Testis (tissue), 3 donors: Measurements from ENCODE around the gene RNF126. TPM values are rescaled to one million over a fixed set of nuclear protein-coding genes. Genes with fewer than 3 reads are reported as not detected.

Experiments
- DNase-seq: peaks from one replicate; pipeline ENCODE4 v3.0.0-alpha.2; 2019
- H3K27ac ChIP-seq, 2 donors: fragments of 200-600 bp; sonication (generic); one replicate each; pipeline ENCODE4 v1.5.1; 2019
- H3K27me3 ChIP-seq: fragments of 200-600 bp; sonication (generic); one replicate; pipeline ENCODE4 v1.5.1; 2019
- H3K36me3 ChIP-seq: fragments of 200-600 bp; sonication (generic); one replicate; pipeline ENCODE4 v1.5.1; 2017; ENCODE audit warnings: low read depth; ENCODE audit errors: missing control alignments
- H3K4me1 ChIP-seq: fragments of 200-600 bp; sonication (generic); one replicate; pipeline ENCODE4 v1.5.1; 2019
- H3K4me3 ChIP-seq, 2 donors: fragments of 200-600 bp; sonication (generic); one replicate each; pipeline ENCODE4 v1.5.1; 2017 to 2019
- H3K9me3 ChIP-seq: fragments of 200-600 bp; sonication (generic); one replicate; pipeline ENCODE4 v1.5.1; 2017
- POLR2A ChIP-seq: fragments of 450-650 bp; IDR thresholded peaks from one replicate; pipeline ENCODE4 v1.6.1; 2017; ENCODE audit warnings: antibody characterized with exemption, mild to moderate bottlenecking, moderate library complexity
- WGBS, 2 donors: methylation state at CpG; one replicate each; pipeline ENCODE4 v1.1.5; 2018; 5-methylcytosine and 5-hydroxymethylcytosine counted together
- intact Hi-C: fragments of 100-400 bp; cut with DNase I; formaldehyde crosslinking; loops from one replicate; pipeline ENCODE4 v1.15.1; 2023; ENCODE audit warnings: low total_unique reads
- polyA plus RNA-seq: library from polyadenylated mRNA; stranded (reverse); fragments of 350-450 nt; fragmentation: Illumina TruSeq; extraction: RNeasy Lipid Tissue Mini Kit (QIAGEN cat#74804); gene quantifications from one replicate; pipeline ENCODE4 v1.2.3, GENCODE V29; 2014; ENCODE audit warnings: low read depth, low replicate concordance; ENCODE audit not compliant: insufficient read depth
- total RNA-seq, 2 donors: library from RNA; depleted of rRNA; stranded (reverse); fragments of >200 nt; gene quantifications; one replicate each; pipeline ENCODE4 v1.2.3, GENCODE V29; 2016
- TF ChIP-seq, protein P1 (sequence below), 3 experiments: fragments of 450-650 bp in 2 of 3; fragments of 200-600 bp in 1 of 3; sonication (generic) in 1 of 3; IDR thresholded peaks; one replicate each; pipeline ENCODE4 v1.5.1; 2016 to 2019; ENCODE audit warnings: antibody characterized with exemption in 3 of 3, mild to moderate bottlenecking in 2 of 3, moderate library complexity in 1 of 3

Gene RNF126
- total and polyA plus RNA-seq, 3 donors from 2014 or later = 107 to 158 (median 148) TPM

DNA sequence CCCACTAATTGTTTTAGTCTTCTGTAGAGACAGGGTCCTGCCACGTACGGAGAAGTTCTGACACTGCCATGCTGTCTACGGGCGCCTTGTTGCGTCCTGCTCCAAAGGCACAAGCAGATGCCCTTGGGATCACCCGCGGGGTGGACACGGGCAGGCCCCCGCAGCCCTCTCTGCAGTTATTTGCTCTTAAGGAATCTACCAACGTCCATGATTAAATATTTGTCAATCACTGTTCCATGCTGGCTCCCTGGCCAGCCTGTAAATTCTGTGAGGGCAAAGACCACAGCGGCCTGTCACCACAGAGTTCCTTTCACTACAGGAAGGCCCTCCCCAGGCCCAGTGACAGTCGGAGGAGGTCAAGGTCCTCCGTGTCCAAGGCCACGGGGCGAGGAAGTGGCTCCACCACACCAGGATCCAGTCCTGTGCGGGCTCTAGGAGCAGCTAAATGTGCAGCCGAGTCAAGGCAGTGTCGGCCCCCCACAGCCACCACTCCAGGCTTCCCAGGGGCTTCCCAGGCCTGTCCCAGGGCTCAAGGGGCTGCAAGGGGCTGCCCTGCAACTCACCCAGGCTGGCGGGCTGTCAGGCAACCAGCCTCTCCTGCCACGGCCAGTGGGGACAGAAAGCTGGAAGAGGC lies 2.1 kb downstream of the RNF126 start:
- DNase-seq = no peak
- intact Hi-C loops = no loop called here
- Histone ChIP-seq H3K36me3 (no peaks in the 10 kb centered on the region), H3K4me3 (peak overlapping the region in 1 of 2 donors; percentile 98), H3K27ac (peak overlapping the region; percentile 68 to 82), H3K4me1 (peaks cover 57% of the 10 kb centered on the region), H3K27me3 (no peaks in the 10 kb centered on the region), H3K9me3 (no peaks in the 10 kb centered on the region)
- TF ChIP-seq POLR2A = no peak
- TF ChIP-seq, protein P1, sequence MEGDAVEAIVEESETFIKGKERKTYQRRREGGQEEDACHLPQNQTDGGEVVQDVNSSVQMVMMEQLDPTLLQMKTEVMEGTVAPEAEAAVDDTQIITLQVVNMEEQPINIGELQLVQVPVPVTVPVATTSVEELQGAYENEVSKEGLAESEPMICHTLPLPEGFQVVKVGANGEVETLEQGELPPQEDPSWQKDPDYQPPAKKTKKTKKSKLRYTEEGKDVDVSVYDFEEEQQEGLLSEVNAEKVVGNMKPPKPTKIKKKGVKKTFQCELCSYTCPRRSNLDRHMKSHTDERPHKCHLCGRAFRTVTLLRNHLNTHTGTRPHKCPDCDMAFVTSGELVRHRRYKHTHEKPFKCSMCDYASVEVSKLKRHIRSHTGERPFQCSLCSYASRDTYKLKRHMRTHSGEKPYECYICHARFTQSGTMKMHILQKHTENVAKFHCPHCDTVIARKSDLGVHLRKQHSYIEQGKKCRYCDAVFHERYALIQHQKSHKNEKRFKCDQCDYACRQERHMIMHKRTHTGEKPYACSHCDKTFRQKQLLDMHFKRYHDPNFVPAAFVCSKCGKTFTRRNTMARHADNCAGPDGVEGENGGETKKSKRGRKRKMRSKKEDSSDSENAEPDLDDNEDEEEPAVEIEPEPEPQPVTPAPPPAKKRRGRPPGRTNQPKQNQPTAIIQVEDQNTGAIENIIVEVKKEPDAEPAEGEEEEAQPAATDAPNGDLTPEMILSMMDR (IDR thresholded peaks at IDR 0.05) = no peak
- WGBS, 2 donors = 38 to 80% methylated on average over 3 to 20 of the region's 20 CpGs

DNA sequence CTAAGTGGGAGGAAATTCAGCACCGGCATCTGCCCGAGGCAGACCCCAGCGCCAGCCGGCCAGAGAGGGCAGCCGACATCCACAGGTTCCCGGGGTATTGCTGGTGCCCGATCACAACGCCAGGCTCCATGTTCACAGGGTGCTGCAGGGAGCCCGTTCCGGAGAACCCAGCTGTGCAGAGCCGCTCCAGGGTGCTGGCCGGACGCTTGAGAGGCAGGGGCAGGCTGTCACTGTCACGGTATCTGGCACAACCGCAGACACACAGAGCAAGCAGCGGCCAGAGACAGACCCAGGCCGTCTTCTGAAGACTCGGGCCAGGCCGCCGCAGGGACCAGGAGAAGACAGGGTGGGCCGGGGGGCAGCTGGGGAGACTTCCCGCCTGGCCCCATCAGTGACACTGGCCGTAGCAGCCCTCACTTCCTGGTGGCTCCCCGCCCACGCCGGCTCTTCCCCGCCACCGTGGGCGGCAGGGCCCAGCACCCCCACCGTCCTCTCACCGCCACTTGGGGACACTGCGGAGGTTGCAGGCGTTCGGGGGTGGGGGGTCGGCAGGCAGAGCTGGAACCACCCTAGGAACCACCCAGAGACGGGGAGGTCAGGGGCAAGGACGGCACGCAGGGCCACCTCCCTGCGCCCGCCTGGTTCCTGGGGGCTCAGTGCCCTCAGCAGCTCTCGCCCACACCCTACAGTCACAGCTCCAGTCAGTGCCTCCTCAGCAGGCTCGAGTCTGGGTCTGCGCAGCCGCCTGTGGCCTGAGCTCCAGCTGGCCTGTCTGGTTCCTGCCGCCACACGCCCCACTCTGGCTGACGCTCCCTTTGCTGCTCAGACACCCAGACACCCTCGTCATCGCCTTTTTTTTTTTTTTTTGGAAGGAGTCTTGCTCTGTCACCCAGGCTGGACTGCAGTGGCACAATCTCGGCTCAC lies 3.8 kb downstream of the RNF126 start:
- 62 to 72% methylated on average over 9 to 50 of the region's 50 CpGs for WGBS, 2 donors
- Histone ChIP-seq H3K27me3 (no peaks in the 10 kb centered on the region), H3K4me1 (peaks cover 52% of the 10 kb centered on the region), H3K4me3 (no peak overlapping the region), H3K36me3 (no peaks in the 10 kb centered on the region), H3K9me3 (no peaks in the 10 kb centered on the region), H3K27ac (peak overlapping the region in 1 of 2 donors; percentile 48)
- TF ChIP-seq, protein P1 (IDR thresholded peaks at IDR 0.05) = no peak
- DNase-seq = peak; percentile 58
- intact Hi-C loops = no loop called here

DNA sequence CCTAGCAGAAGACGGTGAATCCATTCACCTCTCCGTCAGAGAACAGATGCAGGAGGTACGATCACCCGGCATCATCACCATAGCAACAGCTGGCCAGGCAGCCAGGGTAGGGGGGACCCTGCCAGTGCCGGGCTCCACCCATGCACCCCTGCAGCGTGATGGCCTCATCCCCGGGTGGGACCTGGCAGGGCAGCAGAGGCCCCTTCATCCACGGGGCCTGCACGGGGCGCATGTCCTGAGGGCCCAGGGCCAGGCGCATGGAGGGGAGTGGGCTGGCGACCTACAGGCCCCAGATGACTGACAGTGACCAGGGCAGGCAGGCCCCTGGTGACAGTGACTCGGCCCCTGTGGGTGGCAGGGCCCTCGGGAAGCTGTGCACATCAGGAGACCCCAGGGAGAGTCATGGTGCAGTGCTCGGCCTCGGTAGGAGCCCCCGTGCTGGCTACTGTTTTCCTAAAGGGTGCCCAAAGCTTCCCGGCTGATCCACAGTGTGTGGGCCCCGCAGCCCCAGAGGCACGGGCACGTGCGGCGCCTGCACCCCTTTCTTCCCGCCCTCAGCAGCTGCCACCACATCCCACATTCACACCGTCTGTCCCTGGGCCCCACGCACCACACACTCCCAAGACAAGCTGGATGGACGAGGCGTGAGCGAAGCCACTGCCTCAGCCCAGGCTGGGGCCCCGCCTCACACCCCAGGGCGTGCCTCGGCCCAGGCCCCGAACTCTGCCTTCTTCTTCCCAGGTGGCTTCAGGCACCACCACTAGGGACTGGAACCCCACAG lies 4.8 kb downstream of the RNF126 start:
- WGBS, 2 donors = 82 to 94% methylated on average over 2 to 33 of the region's 33 CpGs
- TF ChIP-seq, protein P1 (IDR thresholded peaks at IDR 0.05) = no peak
- TF ChIP-seq POLR2A = no peak
- peaks cover 45% of the 10 kb centered on the region for H3K4me1 ChIP-seq

DNA sequence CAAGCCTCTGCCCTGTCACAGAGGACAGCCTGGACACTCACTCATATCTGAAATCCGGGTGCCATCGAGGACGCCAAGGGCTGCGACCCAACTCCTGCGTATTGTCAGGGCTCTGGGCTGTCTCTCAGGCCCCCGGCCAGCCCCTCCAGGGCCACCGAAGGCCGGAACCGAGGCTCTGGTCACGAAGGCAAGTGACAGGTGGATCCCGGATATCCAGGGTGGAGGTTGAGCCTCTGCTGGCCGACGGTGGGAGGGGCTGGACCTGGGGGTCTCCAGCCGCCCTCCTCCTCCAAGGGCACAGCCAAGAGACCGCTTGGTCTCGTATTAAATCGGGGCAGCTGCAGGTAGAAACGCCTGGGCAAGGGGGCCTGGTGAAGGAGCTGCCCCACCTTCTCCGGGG lies 5.4 kb downstream of the RNF126 start:
- H3K4me1 ChIP-seq = peaks cover 45% of the 10 kb centered on the region

More for the DNA sequence above, 4.8 kb downstream of the RNF126 start:
- no peaks in the 10 kb centered on the region for H3K27me3 ChIP-seq
- intact Hi-C loops = no loop called here
- no peaks in the 10 kb centered on the region for H3K9me3 ChIP-seq
- DNase-seq = no peak
- H3K36me3 ChIP-seq = no peaks in the 10 kb centered on the region
- peak overlapping the region in 1 of 2 donors; percentile 24 for H3K27ac ChIP-seq
- no peak overlapping the region for H3K4me3 ChIP-seq

More for the DNA sequence above, 5.4 kb downstream of the RNF126 start:
- TF ChIP-seq, protein P1 (IDR thresholded peaks at IDR 0.05) = no peak
- TF ChIP-seq POLR2A = no peak
- no peak overlapping the region for H3K4me3 ChIP-seq
- no peak for DNase-seq
- no peak overlapping the region for H3K27ac ChIP-seq
- no peaks in the 10 kb centered on the region for H3K36me3 ChIP-seq
- 86 to 95% methylated on average over 10 to 19 of the region's 19 CpGs for WGBS, 2 donors
- H3K9me3 ChIP-seq = no peaks in the 10 kb centered on the region
- intact Hi-C loops = no loop called here
- no peaks in the 10 kb centered on the region for H3K27me3 ChIP-seq
